T-helper 2 cell treated with Interferon-gamma antibody and Interleukin-4, amounts not matched to agents 100 ng/mL and 5 ng/mL, for 36 hours (primary cell): Measurements from ENCODE around the gene PLS3. TPM values are rescaled to one million over a fixed set of nuclear protein-coding genes. Genes with fewer than 3 reads are reported as not detected.

ENCODE experiments used
- intact Hi-C: fragments of 100-400 bp; cut with micrococcal nuclease; formaldehyde crosslinking; loops from one replicate; pipeline ENCODE4 v1.15.1; 2023
- total RNA-seq: library from RNA; stranded (reverse); gene quantifications from 2 replicates; pipeline ENCODE4 v1.2.3, GENCODE V29; 2022

Gene PLS3
- total RNA-seq, 1 donor from 2014 or later, result 2.0 TPM

DNA sequence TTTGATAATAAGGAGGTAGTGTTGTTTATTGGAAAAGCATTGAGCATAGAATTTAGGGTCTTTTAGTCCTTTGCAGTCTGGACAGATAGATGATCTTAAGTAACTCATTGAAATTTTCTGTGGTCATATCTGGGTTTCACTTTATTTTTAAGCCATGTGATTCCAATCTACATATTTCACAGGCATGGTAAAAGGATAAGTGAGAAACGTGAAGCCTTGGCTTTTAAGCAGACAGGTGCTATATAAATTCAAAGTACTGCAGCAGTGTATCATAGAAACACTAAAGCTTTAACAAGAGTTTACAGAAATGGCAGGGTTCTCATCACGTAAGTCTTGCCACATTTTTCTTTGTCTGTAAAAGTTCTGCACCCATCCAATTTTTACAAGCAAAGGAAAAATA, 4.9 kb downstream of the PLS3 start:
- intact Hi-C loops, result no loop called here

DNA sequence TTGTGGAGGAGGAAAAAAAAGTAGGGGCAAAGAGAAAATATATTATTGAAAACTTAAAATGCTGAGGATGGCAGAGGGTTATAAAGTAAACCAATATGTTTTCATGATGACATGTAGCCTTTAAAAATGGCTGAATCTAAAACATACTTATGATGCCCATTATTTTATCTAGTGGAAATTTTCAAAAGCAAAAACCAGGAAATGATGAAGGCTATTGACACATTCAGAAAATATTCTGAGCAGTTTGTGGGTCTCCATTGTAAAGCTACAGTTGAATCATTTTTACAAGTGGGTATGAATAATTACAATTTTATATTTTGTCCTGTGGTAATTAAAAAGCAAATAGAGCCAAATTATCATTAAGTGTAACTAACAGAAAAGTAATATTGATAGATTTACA, 10.7 kb downstream of the PLS3 start:
- intact Hi-C loops, result no loop called here

DNA sequence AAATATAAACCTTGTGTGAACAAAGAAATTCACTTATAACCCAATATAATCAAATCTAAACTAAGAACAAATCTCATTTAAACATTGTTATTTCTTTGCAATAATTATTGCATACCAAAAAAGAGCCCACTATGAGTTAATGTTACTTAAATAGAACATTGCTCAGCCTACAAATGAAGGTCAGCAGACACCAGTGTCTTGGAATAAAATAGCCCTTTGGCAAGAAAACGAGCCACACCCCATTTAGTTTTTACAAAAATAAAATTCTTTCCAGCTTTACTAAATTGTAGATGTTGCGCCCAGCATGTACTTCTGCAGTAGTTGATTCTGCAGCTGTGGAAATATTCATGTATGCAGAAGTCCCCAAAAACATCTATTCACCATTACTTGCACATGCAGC, 12.2 kb downstream of the PLS3 start:
- intact Hi-C loops, result no loop called here

DNA sequence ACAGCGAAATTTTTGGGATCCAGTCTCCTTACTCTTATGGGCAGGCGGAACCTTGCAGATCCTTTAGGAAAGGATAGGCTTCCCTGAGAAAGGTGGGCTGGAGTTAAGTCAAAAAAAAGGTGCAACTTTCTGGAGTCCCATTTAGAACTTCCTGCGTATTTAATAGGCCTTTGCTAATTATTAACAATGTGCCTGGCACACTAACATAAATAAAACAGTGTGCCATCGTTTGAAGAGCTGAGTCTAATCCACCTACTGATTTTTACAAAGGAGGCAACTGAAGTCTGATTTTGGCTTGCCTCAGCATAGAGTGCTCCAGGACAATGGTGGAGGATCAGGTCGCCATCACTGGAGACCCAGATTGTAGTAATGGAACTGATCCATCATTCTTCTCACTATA, 15.7 kb downstream of the PLS3 start:
- intact Hi-C loops, result no loop called here

DNA sequence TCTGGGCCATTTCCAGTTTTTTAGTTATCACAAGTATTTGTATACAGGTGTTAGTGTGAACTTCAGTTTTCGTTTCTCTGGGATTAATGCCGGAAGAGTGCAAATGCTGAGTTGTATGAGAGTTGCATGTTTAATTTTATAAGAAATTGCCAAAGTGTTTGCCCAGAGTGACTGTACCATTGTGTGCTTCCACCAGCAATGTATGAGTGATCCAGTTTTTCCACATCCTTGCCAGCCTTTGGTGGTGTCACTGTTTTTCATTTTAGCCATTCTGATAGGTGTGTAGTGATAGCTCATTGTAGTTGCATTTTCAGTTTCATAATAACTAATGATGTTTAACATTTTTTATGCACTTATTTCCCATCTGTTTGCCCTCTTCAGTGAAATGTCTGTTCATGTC, 18.4 kb downstream of the PLS3 start:
- intact Hi-C loops, result no loop called here

DNA sequence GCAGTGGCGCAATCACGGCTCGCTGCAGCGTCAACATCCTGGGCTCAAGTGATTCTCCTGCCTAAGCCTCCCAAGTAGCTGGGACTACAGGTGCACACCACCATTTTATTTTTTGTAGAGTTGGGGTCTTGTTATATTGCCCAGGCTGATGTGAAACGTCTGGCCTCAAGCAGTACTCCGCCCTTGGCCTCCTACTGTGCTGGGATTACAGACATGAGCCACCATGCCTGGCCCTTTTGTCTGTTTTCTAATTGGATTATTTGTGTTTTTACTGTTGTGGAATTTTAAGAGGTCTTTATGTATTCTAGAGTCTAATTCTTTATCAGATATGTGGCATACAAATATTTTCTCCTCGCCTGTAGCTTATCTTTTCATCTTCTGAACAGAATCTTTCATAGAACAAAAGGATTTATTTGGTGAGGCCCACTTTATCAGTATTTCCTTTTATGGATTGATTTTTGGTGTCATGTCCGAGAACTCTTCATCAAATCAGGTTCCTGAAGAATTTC, 18.9 kb downstream of the PLS3 start:
- intact Hi-C loops, result no loop called here

DNA sequence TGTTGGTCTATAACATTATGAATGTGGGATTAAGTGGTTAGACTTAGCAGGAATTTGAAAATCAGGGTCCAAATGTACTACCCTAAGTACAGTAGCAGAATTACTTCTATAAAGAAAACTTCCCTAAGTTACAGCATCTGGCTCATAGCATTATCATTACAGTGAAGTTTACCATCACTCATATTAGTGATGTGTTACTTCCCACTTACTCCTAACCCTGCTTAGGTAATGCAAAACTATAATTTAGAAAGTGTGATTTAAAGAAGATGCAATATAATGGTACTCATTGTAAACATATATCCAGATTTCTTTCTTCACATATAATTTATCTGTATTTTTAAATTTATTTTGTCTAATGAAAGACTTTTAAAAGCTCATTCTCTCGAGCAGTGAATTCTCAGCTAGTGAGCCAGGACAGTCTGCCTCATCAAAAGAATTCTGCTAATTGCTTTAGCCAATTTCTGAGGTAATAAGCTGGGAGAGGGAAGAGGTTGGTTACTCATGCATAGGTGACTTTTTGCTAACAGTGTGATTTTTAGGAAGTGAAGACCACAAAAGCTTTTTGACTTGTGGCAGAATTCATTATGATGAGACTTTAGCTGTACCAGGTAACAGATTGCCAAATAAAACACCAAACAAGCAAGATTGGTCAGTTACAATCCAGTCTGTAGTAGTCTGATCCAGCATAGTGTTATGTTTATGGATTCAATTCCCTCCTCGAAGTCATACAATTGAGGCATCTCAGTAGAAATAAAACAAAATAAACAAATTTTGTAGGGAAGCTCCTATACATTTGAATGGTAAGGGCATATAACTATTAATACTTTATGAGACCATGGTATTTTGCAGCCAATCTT, 21.0 kb downstream of the PLS3 start:
- intact Hi-C loops, result no loop called here

DNA sequence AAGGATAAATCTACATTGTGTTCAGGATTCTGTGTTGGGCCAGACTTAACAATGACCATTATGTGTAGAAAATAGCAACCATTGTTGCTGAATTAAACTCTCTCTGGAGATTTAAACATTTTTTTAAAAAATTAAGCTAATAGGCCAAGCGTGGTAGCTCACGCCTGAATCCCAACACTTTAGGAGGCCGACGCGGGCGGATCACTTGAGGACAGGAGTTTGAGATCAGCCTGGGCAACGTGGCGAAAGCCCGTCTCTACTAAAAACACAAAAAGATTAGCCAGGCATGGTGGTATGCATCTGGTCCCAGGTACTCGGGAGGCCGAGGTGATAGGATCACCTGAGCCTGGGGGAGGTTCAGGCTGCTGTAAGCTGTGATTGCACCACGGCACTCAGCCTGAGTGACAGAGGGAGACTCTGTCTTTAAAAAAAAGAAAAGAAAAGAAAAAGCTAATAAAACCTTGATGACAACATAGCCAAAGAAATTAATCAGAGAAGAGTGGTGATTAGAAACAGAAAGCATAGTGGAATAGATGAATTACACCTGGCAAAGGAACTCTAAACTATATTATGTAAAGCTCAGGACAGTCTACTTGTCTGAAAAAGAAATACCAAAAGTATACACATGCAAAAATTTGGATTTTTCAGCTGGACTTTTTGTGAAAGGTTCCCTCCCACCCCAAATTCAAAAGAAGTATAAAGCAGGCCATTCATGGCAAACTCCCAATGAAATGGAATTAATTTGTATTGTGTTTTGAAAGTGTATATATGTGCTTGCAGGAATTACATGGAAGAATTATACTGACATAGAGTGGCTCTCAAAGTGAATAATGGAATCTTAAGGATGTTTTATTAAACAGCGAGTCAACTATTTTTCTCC, 21.9 kb downstream of the PLS3 start:
- intact Hi-C loops, result no loop called here

DNA sequence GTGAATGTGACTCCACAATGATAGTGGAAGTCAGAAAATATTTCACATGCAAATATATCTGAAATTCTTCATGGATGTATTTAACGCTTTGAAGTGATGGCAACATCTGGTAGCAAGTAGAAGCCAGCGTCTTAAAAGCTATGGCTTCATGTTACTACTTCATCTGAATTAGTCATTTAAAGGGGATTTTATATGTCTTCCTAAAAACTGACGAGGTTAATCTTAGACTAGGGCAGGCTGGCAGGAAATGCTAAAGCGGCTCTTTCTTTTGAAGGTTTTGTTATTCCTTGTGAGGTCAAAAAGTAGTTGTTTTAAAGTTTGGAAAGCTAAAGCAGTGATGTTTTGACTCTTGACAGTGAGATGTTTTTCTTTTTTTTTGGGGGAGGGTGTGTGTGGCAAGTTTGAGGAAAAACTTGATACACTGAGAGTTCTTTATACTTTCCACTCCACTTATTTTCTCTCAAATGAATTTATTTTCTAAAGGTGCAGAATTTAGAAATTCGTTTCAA, 22.6 kb downstream of the PLS3 start:
- intact Hi-C loops, result no loop called here

DNA sequence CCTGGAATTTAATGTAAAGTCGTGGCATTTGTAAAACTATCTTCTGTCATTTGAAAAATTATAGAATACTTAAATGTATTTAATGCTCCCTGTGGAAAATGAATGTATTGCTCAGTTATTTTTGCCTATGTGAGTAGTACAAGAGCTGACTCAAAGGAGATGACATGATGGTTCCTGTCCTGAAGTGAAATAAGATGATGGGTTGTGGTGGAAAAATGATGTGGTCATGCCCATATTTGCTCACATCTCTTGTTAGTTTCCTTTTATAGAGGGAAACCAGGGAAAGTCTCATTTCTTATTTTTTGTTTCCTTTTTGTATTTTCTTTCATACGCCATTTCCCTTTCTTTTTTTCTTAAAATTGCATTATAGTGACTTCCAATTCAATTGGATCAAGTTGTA, 23.7 kb downstream of the PLS3 start:
- intact Hi-C loops, result no loop called here

DNA sequence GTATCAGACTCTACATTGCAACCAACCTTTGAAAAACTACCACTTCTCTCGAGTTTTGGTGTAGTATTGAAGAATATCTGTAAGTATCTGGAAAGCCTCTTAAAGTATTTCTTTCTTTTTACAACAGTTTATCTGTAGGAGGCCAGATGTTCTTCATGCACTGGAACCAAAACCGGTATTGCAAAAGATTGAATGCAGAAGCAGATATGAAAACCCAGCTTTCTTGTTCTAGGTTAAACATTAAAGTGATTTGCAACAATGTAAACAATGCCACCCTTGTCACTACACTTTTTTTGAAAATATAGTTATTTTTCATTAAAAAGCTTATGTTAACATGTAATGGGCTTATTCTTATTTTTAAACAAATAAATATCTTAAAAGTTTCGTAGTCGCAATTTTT, 27.2 kb downstream of the PLS3 start:
- intact Hi-C loops, result no loop called here

DNA sequence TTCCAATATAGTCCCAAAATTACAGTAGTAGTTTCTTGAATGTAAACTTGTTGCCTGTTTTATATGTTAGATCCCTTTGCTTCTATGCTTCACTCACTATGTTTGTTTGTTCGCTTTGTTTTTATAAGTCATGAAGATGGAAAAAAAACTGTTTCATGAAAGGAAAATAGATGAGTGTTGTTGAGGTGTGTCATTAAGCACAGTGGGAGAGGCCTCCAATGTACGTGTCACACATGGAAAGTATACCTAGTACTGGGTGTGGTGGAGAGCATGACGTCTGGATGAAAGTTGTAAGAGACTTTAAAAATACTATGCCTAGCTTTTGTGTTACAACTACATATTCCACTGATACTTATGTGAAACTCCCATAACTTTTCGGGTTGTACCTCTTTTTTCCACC, 28.4 kb downstream of the PLS3 start:
- intact Hi-C loops, result no loop called here

DNA sequence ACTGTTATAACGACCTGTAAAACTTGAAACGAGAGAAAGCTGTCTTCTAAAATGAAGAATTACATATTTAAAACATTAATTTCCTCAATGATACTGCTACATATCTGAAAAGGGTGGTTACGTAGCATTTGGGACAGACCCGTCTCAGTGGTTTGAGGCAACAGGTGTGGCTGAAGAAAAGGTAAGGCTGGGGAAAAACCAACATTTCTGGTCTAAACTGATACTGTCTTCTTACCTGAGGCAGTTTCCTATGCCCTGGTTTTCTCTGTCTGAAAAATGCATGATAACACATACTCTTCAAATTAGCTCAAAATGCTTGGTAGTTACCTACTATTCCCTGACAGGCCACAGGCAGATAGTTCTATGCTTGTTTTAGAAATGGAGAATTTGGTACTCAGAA, 30.4 kb downstream of the PLS3 start:
- intact Hi-C loops, result no loop called here

DNA sequence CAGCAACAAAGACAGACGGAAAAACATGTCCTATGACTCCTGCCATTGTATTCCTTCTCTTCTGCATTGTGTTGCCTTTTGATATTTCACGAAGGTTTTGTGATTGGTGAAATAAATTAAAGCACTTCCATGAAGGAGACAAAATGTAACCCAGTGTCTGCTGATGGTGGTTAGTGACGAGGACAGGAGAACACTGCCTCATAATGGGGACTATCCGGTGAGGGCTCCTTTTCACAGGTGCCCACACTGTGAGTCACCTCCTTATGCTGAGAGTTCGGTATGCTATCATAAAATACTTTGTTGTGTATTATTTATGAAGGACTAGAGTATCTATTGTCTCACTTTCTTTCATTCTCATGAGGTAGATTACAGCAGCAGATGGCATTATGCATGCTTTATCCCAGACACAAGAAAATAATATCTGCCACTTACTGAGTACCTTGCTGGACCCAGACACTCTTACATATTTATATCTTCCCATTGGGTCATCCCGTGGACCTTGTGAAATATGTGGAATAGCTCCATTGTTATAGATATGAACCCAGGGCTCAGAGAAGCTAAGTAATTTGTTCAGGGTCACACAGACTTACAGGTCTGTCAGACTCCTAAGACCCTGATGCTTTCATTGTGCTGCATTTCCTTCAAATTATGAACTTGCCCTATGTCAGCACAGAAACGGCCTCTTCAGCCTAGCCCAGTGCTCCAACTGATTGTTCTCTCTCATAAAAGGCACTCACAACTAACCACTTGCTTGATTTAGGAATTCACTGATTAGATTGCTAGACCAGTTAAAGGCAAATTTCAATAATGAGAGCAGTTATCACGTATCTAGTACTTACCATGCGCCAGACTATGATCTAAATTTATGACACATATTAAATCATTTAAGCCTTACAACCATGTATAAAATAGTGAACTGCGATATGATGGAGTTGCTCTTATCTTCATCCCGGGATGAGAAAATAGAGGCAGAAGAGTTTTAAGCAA, 31.2 kb downstream of the PLS3 start:
- intact Hi-C loops, result no loop called here

DNA sequence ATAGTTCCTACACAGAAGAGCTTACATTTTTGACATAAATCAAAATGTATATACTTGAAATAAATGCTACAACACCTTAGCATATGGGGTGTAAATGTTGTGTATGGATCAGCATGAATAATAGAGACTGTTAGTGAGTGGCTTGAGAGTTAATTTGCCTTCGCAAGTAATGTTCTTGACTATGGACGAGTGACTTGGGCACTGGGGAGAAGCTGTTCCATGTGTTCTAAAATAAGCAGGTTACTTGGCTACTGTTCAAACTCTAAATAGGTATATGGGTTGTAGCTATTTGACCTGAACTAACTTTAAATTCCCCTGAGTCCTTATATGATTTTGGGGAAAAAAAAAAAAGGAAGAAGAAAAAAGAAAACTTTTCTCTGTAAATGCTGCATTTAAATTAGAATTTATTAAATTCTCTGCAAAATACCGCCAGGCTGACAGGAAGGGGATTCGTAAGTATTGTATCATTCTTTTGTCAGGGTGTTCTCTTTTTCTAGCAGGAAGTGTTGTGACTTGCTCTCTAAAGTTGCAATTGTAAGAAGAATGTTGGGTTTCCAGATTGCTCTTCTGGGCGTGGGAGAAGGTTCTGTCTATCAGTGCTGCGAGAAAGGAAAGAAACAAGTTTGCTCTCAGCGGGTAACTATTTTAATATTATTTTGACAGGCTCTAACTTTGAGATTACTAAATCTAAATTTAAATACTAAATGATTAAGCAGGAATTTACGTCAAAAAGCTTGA, 32.2 kb downstream of the PLS3 start:
- intact Hi-C loops, result no loop called here

DNA sequence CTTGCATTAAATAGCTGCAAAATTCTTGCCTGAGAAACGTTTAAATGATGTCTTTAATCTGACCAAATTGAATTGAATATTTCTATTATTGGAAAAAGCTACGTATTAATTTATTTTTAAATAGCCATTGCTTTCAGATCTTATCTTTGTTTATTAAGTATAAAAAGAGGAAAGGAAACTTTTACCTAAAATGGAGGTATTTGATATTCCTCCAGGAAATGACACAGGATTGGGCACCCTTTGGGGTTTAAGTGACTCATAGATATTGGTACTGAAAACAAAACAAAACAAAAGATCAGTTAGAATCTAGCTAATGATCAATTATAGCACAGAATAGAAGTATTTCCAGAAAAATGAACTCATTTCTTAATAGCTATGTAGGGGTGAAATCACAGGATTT, 34.1 kb downstream of the PLS3 start:
- intact Hi-C loops, result no loop called here

DNA sequence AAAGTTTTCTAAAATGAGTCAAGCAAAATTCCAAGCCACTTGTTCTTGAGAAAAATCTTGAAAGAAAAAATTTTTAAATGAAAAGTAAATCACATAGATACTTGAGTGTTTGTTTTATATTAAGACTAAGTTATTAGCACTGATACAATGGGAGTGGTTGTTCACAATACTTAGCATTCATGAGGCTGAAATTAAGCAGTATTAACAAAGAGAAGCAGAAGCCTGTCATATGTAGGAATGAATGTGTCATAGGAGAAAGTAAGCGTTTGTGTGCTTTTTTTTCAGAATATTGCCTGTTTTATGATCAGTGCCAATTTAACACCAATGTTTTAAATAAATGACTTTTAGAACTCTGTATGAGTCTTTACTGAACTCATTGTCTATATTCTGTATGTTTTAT, 37.6 kb downstream of the PLS3 start:
- intact Hi-C loops, result no loop called here

DNA sequence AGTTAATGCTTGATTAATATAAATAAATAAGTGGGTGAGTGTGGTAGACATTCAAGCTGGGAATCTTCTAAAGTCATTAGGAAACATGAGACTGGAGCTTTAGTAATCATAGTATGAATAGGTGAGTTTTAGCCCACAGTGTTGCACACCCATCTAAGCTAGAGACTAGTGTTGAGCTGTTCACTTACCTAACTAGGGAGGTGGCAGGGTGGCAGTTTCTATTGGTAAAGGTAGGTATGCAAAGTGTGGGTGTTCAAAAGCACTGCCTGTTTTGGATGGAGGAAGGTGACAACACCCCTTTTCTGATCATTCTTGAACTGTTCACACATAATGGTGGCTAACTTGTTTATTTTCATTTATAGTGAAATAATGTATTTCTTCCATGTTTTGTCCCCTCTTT, 41.3 kb downstream of the PLS3 start:
- intact Hi-C loops, result no loop called here

DNA sequence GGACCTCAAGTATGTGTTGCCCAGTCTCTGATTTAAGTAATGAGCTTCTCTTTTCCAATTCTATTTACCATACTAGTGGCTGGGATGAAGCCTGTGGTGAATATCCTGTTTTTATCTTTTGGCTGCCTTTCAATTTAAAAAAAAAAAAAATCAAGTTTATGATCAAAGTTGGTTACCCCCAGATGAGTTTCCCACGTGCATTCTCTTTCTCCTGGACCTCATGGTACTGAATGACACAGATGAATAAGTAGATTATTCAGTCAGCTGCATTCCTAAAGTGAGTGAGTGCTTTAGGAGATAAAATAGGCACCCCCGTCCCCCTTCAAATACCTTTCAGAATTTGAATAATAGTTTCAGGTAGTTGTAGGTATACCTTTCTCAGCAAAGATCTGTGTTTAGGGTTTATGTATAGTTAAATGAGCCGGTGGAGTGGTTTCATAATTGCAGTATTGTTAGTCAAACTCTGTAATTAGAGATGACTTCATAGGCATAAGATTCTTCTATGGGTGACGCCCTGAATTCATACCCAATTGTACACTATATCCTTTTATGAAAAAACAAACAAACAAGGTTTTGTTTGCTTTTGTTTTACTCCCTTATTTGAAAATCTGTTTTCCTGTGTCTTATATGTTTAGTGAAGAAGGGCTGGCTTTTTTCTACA, 41.9 kb downstream of the PLS3 start:
- intact Hi-C loops, result no loop called here
